Activated T-helper 17 cell treated with anti-CD3 and anti-CD28 coated beads, Interleukin-2, amount 50 U/mL, for 72 hours (primary cell): ENCODE measurements around the gene CYB5D1. TPM values are rescaled to one million over a fixed set of nuclear protein-coding genes. Genes with fewer than 3 reads are reported as not detected.

Source experiments
- ATAC-seq: fragments of 150-1000 bp; cut with Tn5 transposase; replicated peaks from 2 replicates; pipeline ENCODE4 v1.10.0; 2021; ENCODE audit warnings: mild to moderate bottlenecking, moderate library complexity
- H3K27ac Mint-ChIP-seq: one replicate; pipeline ENCODE4 v1.8.0; 2022; ENCODE audit warnings: mixed read lengths
- H3K27me3 Mint-ChIP-seq: one replicate; pipeline ENCODE4 v1.8.0; 2022; ENCODE audit warnings: mixed read lengths
- H3K36me3 Mint-ChIP-seq: one replicate; pipeline ENCODE4 v1.8.0; 2022; ENCODE audit warnings: low read depth, mild to moderate bottlenecking, mixed read lengths
- H3K4me1 Mint-ChIP-seq: one replicate; pipeline ENCODE4 v1.8.0; 2022; ENCODE audit warnings: mixed read lengths
- H3K4me3 Mint-ChIP-seq: one replicate; pipeline ENCODE4 v1.8.0; 2022; ENCODE audit warnings: mild to moderate bottlenecking, mixed read lengths
- H3K9me3 Mint-ChIP-seq: one replicate; pipeline ENCODE4 v1.8.0; 2022; ENCODE audit warnings: mixed read lengths
- total RNA-seq, 2 donors: library from RNA; stranded (reverse); gene quantifications; one replicate each; pipeline ENCODE4 v1.2.3, GENCODE V29; 2022

Gene CYB5D1
- total RNA-seq, 2 donors from 2014 or later, result 14.8 to 19.4 TPM

DNA sequence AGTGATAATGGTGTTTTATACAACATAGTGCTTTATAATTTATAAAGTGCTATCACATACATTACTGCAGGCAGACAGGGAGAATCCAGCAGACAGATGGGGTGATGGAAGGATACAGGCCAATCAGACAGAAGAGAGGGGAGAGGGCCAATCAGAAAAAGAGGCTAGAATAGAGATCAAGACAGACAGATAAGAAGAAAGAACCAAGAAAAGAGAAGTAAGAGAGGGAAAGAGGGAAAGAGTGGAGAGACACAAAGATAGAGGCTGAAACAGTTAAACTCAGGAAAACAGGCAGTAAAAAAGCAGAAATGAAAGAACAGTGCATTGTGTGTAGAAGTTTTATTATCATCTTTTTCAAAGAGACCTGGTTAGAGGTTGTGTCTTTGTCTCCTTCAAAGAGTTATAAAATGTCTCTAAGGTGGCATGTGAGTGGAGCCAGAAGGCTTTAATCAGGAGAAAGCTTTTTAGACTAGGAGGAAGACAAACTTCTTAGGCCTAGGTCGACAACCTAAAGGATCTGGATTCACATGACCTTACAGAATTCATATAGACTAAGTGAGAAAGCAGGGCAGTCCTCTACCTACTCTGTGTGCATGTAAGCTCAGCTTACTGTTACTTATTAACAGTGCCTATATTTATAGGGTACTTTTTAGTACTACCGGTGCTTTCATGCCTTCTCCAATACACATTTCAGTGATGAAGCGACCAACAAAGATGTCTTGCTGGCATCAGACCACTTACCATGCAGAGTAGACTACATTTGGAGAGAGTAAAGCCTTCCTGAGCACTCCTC lies 22.5 kb downstream of the CYB5D1 start:
- Mint-ChIP-seq H3K36me3 (peaks cover 21% of the 10 kb centered on the region), H3K4me1 (peaks cover 6% of the 10 kb centered on the region), H3K9me3 (no peaks in the 10 kb centered on the region), H3K27ac (no peak overlapping the region), H3K4me3 (no peak overlapping the region), H3K27me3 (no peaks in the 10 kb centered on the region)
- no peak for ATAC-seq

DNA sequence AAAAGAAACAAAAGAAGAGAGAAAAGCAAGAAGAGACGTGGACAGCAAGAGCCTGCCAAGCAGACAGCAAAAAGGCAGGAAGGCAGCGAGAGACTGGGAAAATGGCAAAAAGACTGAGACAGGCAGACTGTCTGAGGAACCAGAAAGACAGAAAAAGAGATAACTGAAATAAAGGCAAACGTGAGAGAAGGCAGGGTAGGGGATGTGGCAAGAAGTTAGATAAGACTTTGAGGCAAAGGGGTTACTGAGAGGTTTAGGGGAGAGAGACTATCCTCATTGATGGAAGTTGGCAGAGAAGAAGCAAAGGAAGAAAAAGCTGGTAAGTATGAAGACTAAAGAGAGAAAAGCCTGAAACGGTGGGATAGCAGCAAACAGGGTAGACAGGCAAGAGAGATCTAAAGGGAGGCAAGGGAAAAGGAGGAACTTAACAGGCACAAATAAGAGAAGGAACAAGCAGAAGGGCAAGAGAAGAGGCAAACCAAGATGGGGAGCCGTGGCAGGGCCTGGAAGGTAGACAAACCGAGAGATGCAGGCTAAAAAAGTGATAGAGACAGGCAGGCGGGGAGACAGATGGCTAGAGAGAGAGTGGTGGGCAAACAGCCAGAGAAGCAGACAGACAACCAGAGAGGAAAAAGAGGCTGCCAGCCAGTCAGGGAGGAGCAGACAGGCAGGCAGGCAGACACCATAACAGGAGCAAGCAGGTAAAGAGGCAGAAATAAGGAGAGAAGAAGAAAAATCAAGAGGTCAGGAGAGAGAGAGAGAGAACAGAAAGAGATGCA lies 23.7 kb downstream of the CYB5D1 start:
- peaks cover 1% of the 10 kb centered on the region for H3K4me1 Mint-ChIP-seq
- H3K27ac Mint-ChIP-seq, result no peak overlapping the region
- no peak for ATAC-seq
- H3K9me3 Mint-ChIP-seq, result no peaks in the 10 kb centered on the region
- no peaks in the 10 kb centered on the region for H3K27me3 Mint-ChIP-seq
- no peak overlapping the region for H3K4me3 Mint-ChIP-seq
- H3K36me3 Mint-ChIP-seq, result peaks cover 18% of the 10 kb centered on the region

DNA sequence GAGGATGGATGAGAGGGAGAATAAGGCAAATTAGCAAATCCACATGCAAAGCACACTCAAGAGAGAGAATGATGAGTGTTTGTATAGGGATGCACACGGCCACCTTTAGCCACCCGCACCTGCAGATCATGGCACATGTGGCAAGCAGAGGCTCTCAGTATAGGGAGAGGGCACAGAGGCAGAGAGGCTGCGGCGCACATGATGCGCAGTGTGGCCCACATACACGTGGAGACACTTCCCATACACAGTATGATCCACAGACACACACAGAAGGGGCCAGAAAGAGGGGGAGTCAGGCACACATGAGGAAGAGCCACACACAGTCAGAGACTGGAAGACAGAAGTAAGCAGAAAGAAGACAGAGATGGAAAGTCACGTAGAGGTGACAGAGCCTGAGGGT lies 24.3 kb downstream of the CYB5D1 start:
- Mint-ChIP-seq H3K36me3 (peaks cover 16% of the 10 kb centered on the region), H3K27me3 (no peaks in the 10 kb centered on the region)
- no peak for ATAC-seq

DNA sequence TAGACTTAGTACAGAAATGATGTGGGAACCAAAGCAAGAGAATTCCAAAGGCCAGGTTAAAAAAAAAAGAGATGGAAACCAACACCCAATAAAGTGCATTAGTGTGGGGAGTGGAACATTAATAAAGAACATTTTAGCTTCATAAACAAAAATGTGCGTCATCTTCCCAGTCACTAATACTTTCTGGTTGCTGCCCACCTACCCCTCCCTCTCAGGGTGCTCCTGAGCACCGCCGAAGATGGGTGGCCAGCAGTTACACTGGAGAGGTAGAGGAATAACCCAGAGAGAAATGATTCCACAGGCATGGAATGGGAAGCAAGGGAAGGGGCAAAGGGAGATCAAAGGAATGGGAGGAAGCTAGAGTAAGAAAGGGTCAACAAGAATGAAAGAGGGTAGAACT lies 24.8 kb downstream of the CYB5D1 start:
- H3K27ac Mint-ChIP-seq, result no peak overlapping the region
- H3K9me3 Mint-ChIP-seq, result no peaks in the 10 kb centered on the region
- H3K4me1 Mint-ChIP-seq, result no peaks in the 10 kb centered on the region
- no peaks in the 10 kb centered on the region for H3K27me3 Mint-ChIP-seq
- ATAC-seq, result no peak
- peaks cover 11% of the 10 kb centered on the region for H3K36me3 Mint-ChIP-seq
- H3K4me3 Mint-ChIP-seq, result no peak overlapping the region

More for the DNA sequence above, 24.3 kb downstream of the CYB5D1 start:
- Mint-ChIP-seq H3K4me3 (no peak overlapping the region), H3K27ac (no peak overlapping the region), H3K4me1 (no peaks in the 10 kb centered on the region), H3K9me3 (no peaks in the 10 kb centered on the region)

DNA sequence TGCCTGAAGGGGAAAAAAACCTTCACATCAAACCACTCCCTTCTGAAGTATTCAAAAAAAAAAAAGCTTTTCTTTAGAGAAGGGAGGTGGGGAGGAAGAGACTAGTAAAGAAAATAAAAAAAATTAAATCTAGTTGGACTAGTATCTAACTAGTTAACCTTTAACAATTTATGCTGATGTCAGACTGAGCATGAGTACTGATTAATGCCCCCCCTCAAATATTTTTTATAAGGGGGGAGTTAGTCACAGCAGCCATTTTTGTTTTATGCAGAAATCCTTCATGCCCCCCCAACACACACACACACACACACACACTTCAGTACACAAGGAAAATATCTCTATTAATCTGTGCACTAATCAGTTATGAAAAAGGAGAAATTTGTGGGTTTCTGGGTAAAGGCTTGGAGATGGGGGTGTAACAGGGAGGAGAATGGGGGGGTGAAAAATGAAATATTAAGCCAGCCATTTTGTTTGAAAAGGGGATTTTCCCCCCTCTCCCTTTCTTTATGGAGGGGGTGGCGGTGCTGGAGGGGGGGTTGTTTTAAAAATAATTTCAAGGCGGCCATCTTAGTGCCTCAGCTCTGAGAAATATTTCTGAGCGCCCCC lies 26.1 kb downstream of the CYB5D1 start:
- Mint-ChIP-seq H3K27ac (peak overlapping the region; percentile 56), H3K4me3 (peak overlapping the region; percentile 52), H3K36me3 (peaks cover 11% of the 10 kb centered on the region), H3K9me3 (no peaks in the 10 kb centered on the region), H3K4me1 (no peaks in the 10 kb centered on the region), H3K27me3 (no peaks in the 10 kb centered on the region)
- no peak for ATAC-seq

DNA sequence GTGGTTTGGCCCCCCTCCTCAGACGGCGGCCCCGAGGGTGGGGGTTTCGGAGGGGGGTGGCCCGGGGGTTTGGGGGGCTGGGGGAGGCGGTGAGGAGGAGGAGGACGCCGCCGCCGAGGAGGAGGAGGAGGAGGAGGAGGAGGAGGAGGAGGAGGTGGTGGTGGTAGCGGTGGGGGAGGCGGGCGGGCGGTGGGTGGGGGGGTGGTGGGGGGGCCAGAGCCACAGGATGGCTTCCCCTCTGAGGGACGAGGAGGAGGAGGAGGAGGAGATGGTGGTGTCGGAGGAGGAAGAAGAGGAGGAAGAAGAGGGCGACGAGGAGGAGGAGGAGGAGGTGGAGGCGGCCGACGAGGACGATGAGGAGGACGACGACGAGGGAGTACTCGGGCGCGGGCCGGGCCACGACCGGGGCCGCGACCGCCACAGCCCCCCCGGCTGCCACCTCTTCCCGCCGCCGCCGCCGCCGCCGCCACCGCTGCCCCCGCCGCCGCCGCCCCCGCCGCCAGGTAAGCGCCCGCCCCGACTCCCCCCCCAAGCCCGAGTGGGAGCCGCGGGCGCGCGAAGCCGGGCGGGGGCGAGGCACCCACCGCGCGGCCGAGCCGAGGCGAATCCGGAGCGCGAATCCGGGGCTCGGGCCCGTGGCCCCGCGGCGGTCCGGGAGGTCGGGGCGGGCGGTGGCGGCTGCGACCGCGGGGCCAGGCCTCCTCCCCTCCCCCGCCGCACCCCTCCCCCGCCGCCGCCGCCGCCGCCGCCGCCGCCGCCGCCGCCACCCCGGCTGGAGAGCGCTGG lies 27.0 kb downstream of the CYB5D1 start:
- no peak for ATAC-seq
- Mint-ChIP-seq H3K9me3 (no peaks in the 10 kb centered on the region), H3K4me1 (peaks cover 4% of the 10 kb centered on the region), H3K27ac (no peak overlapping the region), H3K27me3 (no peaks in the 10 kb centered on the region), H3K36me3 (peaks cover 11% of the 10 kb centered on the region), H3K4me3 (peak overlapping the region; percentile 52)

DNA sequence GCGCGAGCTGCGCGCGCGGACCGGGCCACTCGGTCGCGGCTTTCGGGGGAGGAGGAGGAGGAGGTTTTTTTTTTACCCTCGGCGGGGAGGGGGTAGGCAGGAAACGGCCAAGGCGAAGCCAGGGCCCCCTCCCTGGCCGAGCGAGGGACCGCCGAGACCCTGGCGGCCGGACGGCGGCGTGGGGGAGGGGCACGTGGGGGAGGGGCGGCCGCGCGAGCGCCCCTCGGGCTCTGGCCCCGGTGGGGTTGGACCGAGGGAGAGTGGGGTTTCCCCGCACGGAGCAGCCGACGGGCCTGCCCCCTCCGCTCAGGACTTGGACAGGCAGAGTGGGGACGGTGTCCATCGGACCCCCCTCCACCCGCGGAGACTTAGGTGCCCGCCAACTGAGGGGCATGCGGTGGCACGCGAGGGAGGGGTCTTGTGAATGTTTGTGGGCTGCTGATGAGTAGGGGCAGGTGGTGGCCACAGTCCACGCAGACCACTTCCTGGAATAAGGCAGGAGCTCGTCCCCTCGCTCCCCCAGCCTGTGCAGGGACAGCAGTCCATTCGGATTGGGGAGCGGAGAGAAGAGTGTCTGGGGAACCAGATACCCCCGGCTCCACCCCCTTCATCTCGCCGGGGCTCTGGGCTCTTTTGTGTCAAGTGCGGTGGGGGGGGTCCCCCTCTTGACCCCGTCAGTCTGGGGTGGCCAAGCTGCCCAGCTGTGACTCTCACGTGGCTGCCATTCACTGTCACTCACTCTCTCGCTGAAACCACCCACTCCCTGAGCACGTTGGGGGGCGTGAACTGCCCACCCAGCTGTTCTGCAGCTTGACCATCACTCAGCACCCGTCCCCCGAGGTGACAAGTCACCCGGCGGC lies 27.8 kb downstream of the CYB5D1 start:
- Mint-ChIP-seq H3K4me3 (no peak overlapping the region), H3K36me3 (peaks cover 11% of the 10 kb centered on the region), H3K4me1 (peaks cover 9% of the 10 kb centered on the region), H3K9me3 (no peaks in the 10 kb centered on the region), H3K27ac (no peak overlapping the region), H3K27me3 (no peaks in the 10 kb centered on the region)
- peak; percentile 10 for ATAC-seq

DNA sequence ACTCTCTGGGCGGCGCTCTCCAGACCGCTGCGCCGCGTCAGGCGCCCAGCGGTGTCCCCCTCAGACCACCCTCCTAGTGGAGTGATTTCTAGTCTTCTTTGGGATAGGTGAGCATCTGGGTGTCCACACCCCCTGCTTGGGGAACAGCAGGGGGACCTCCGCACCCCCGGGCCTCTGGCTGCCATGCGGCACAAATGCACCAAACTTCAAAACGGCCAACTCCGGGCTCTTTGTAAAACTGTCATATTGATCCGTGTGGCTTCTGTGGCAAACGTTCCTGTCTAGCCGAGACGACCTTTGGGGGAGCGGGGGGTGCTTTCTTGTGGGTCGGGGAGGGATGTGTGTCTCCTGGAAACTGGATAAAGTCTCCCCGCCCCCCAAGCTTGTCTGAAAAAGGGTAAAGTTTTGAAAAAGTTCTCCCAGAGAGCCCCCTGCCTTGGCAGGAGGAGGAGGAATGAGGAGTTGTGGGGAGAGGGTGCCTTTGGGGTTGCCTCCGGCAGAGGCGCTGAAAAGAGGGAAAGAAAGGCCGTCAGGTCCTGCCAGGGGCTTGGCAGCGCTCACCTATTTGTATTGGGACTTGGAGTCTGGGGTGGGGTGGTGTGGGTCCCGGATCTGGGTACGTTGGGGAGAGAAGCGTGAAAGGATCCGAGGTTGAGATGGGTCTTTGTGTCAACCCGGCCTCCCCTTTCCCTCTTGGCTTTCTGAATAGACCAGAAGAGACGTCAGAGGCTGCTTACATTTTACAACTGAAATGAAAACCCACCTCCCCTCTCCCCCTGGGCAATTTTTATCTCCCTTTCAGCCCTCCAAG lies 28.6 kb downstream of the CYB5D1 start:
- peaks cover 10% of the 10 kb centered on the region for H3K4me1 Mint-ChIP-seq
- no peak overlapping the region for H3K4me3 Mint-ChIP-seq
- H3K27ac Mint-ChIP-seq, result no peak overlapping the region
- H3K9me3 Mint-ChIP-seq, result no peaks in the 10 kb centered on the region
- H3K36me3 Mint-ChIP-seq, result peaks cover 11% of the 10 kb centered on the region
- ATAC-seq, result peak; percentile 5
- H3K27me3 Mint-ChIP-seq, result no peaks in the 10 kb centered on the region

DNA sequence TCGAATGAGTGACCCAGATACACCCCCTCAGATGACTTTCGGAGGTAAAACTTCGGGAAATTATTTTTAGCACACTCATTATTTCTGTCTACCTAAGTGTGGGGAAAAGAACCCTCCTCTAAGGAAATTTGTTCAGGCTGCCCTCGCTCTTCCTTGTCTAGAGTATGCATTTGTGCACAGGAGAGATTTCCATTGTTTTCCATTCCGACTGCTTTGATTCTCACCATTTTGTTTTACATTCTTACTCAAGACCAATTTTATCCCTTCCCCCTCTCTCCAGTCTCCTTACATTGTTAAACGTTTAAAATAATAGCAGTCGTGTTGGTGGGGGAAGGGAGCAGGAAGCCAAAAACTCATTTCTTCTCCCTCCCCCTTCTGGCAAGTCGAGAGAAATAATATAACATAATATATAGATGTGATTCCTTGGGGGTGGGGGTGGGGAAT lies 29.3 kb downstream of the CYB5D1 start:
- ATAC-seq, result no peak
- Mint-ChIP-seq H3K36me3 (peaks cover 11% of the 10 kb centered on the region), H3K27ac (no peak overlapping the region), H3K4me1 (peaks cover 10% of the 10 kb centered on the region), H3K27me3 (no peaks in the 10 kb centered on the region), H3K9me3 (no peaks in the 10 kb centered on the region), H3K4me3 (no peak overlapping the region)

DNA sequence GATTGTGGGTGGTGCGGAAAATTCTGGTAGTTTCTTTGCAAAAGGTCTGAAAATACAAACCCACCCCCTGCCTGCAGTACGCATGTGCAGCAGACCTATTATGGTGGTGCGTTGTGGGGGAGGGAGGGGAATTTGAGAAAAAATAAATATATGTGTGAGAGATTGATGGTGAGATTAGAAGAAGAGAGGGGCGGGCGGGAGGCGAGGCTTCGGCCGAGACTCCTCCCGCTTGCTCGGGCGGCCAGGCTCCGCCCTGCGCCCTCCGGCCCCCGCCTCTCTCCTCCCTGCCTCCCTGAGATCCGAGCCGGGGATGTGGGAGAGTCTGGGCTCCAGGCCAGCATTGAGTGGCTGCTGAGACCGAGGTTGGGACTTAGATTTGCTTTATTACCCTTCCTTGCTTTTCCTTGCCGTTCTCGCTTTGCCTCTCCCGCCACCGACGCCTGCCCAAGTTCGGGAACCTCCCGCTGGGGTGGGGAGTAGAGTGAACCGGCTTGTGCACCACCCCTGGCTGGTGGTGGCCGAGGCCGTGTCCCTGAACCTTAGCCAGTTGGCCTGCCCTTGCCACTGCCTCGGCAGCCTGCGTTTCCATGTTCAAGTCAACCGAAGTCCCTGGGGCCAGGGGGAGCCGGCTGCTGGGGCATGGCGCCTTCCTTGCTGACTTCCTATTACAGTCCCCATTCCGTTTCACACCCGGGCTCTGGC lies 29.8 kb downstream of the CYB5D1 start:
- peak; percentile 79 for ATAC-seq
- no peak overlapping the region for H3K27ac Mint-ChIP-seq
- no peaks in the 10 kb centered on the region for H3K9me3 Mint-ChIP-seq
- H3K4me3 Mint-ChIP-seq, result no peak overlapping the region
- H3K4me1 Mint-ChIP-seq, result peaks cover 10% of the 10 kb centered on the region
- peaks cover 11% of the 10 kb centered on the region for H3K36me3 Mint-ChIP-seq
- H3K27me3 Mint-ChIP-seq, result no peaks in the 10 kb centered on the region

DNA sequence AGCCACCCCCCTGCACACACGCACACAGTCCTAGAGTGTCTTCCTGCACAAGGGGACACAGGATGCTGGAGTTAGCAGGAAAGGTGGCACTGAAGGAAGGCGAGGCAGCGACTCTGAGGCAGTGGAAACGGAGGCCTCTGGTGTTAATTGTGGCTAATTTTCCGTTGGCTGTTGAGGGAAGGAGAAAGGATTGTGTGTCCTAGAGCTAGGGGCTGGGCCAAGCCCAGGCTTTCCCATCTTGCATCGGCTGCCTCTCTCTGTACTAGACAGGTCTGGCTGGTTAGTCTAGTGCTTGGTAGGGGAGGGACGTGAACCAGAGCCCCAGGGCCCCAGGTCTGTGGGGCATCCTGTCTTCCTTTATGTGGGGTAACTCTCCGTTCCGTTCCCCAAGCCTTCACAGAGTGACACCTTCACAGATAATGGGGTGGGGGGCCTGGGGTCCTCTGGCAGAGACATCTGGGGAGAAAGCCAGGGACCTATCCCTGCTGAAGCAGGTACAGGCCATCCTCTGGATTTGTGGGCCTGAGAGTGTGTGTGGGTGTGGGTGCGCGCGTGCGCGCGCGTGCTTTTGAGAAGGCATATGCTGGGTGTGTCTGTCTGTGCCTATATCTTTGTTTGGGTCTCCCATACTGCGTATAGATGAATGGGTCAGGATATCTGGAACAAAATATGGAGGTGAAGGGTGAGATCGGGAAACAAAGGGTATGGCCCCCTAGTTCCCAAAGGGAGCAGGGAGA lies 30.5 kb downstream of the CYB5D1 start, which contains the start of gene CHD3:
TSS of gene CHD3 (plus strand) at position 606 of the 737 bp plus-strand sequence. CDS start 212 bp downstream, outside the sequence.
- peaks cover 11% of the 10 kb centered on the region for H3K36me3 Mint-ChIP-seq
- no peak within 1 kb of the TSS for H3K4me3 Mint-ChIP-seq
- peak; percentile 53 for ATAC-seq
- H3K27me3 Mint-ChIP-seq, result no peaks in the 10 kb centered on the region
- H3K9me3 Mint-ChIP-seq, result no peaks in the 10 kb centered on the region
- peaks cover 10% of the 10 kb centered on the region for H3K4me1 Mint-ChIP-seq
- no peak within 1 kb of the TSS for H3K27ac Mint-ChIP-seq
